HepG2 (cell line): ENCODE measurements around the gene PHF21B. TPM values are rescaled to one million over a fixed set of nuclear protein-coding genes. Genes with fewer than 3 reads are reported as not detected.

Experiments used
- polyA plus RNA-seq, 8 experiments: library from polyadenylated mRNA; depleted of rRNA in 3 of 8; stranded (reverse) in 7 of 8; unstranded in 1 of 8; fragments of >200 nt; fragmentation: Illumina TruSeq in 4 of 8; extraction: Trizol in 4 of 8; gene quantifications; 2 replicates each; pipeline versions ENCODE4 v1.2.1 to v1.2.3, GENCODE V29; 2011 to 2016; ENCODE audit warnings: low read depth in 4 of 8, missing spikeins in 1 of 8, mixed read lengths in 1 of 8; ENCODE audit not compliant: insufficient read depth in 1 of 8
- total RNA-seq, 5 experiments: library from RNA; depleted of rRNA; stranded (reverse); fragments of >200 nt; fragmentation: Illumina TruSeq; extraction: Trizol; gene quantifications; 2 replicates each; pipeline ENCODE4 v1.2.3, GENCODE V29; 2016; ENCODE audit warnings: low read depth in 1 of 5
- TF ChIP-seq, protein P1 (sequence below), 2 experiments: fragments of 450-650 bp in 1 of 2; sonication (generic) in 1 of 2; formaldehyde crosslinking in 1 of 2; IDR thresholded peaks; 2 replicates each; pipeline versions ENCODE4 v1.6.1 to v1.8.0; 2016 to 2022; ENCODE audit warnings: antibody characterized with exemption in 1 of 2, mild to moderate bottlenecking in 1 of 2, missing genetic modification reagents in 1 of 2
- TF ChIP-seq, protein P2 (sequence below): sonication (generic); formaldehyde crosslinking; IDR thresholded peaks from 2 replicates; pipeline ENCODE4 v1.4.0; 2020; ENCODE audit warnings: missing genetic modification reagents

Gene PHF21B
- total and polyA plus RNA-seq, 2 of the 13 experiments (the other 11 are each of a cell fraction or from before 2014, with no cell fraction given): not detected

DNA sequence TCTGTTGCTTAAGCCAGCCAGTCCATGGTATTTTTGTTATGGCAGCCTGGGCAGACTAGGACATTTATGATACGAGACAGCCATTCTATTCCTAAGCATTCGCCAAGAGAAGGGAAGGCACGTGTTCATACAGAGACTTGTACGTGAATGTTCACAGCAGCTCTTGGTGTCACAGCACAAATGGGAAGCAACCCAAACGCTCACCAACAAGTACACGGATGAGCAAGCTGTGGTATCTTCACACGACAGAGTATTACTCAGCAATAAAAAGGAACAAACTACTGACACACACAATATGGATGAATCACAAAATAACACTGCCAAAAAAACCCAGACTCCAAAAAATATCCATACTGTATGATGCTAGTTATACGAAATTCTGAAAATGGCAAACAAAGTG, 85.1 kb downstream of the PHF21B start (continued):
- TF ChIP-seq, protein P1, sequence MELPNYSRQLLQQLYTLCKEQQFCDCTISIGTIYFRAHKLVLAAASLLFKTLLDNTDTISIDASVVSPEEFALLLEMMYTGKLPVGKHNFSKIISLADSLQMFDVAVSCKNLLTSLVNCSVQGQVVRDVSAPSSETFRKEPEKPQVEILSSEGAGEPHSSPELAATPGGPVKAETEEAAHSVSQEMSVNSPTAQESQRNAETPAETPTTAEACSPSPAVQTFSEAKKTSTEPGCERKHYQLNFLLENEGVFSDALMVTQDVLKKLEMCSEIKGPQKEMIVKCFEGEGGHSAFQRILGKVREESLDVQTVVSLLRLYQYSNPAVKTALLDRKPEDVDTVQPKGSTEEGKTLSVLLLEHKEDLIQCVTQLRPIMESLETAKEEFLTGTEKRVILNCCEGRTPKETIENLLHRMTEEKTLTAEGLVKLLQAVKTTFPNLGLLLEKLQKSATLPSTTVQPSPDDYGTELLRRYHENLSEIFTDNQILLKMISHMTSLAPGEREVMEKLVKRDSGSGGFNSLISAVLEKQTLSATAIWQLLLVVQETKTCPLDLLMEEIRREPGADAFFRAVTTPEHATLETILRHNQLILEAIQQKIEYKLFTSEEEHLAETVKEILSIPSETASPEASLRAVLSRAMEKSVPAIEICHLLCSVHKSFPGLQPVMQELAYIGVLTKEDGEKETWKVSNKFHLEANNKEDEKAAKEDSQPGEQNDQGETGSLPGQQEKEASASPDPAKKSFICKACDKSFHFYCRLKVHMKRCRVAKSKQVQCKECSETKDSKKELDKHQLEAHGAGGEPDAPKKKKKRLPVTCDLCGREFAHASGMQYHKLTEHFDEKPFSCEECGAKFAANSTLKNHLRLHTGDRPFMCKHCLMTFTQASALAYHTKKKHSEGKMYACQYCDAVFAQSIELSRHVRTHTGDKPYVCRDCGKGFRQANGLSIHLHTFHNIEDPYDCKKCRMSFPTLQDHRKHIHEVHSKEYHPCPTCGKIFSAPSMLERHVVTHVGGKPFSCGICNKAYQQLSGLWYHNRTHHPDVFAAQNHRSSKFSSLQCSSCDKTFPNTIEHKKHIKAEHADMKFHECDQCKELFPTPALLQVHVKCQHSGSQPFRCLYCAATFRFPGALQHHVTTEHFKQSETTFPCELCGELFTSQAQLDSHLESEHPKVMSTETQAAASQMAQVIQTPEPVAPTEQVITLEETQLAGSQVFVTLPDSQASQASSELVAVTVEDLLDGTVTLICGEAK (IDR thresholded peaks at IDR 0.05): no peak
- TF ChIP-seq, protein P1 (CRISPR knock-in tag; IDR thresholded peaks at IDR 0.05): no peak
- TF ChIP-seq, protein P2, sequence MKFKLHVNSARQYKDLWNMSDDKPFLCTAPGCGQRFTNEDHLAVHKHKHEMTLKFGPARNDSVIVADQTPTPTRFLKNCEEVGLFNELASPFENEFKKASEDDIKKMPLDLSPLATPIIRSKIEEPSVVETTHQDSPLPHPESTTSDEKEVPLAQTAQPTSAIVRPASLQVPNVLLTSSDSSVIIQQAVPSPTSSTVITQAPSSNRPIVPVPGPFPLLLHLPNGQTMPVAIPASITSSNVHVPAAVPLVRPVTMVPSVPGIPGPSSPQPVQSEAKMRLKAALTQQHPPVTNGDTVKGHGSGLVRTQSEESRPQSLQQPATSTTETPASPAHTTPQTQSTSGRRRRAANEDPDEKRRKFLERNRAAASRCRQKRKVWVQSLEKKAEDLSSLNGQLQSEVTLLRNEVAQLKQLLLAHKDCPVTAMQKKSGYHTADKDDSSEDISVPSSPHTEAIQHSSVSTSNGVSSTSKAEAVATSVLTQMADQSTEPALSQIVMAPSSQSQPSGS: no peak
